Posterior cingulate gyrus (tissue), 11 donors: Measurements from ENCODE around the gene HDAC5.
"Not testable (repeated sequence)": the region's sequence is repeated elsewhere in the genome, so short reads cannot be mapped to it uniquely, and the experiment has no call there.

Experiments used
- DNase-seq, 10 donors: peaks; one replicate each; pipeline versions ENCODE4 v3.0.0 to v3.0.0-alpha.2; 2020 to 2021; ENCODE audit warnings: mixed read lengths in 3 of 10
- intact Hi-C: fragments of 100-400 bp; cut with DNase I; formaldehyde crosslinking; loops from one replicate; pipeline ENCODE4 v1.15.1; 2023

The HDAC5 gene

GRCh38 chr17:44134752-44135568 lies 11.5 kb upstream of the HDAC5 start:
- peak in 2 of 10 donors; percentile 33 to 50 for DNase-seq
- intact Hi-C loops = no loop called here

- peak in 2 of 10 donors; percentile 3 to 49 for DNase-seq
- intact Hi-C loops = no loop called here
Observed at GRCh38 chr17:44133918-44134476, 10.6 kb upstream of the HDAC5 start.

- intact Hi-C loops = no loop called here
- peak in 1 of 10 donors; percentile 3 for DNase-seq
Observed at GRCh38 chr17:44132275-44132821, 8.9 kb upstream of the HDAC5 start.

GRCh38 chr17:44131372-44131771 lies 7.9 kb upstream of the HDAC5 start:
- intact Hi-C loops = not testable (repeated sequence)
- peak in 2 of 10 donors; percentile 6 to 7 for DNase-seq

GRCh38 chr17:44130693-44131349 lies 7.4 kb upstream of the HDAC5 start:
- DNase-seq = peak in 1 of 10 donors; percentile 1

GRCh38 chr17:44128383-44128782 lies 4.9 kb upstream of the HDAC5 start:
- no peak for DNase-seq
- intact Hi-C loops = loop anchor here (10.0 kb wide), 1 partner anchor 196 kb away; the partner anchor contains the start of gene SLC25A39

More at GRCh38 chr17:44130693-44131349, 7.4 kb upstream of the HDAC5 start:
- intact Hi-C loops = no loop called here

- DNase-seq = no peak
- intact Hi-C loops = loop anchor here (2.0 to 10.0 kb wide), 2 partner anchors 17 to 201 kb away; partner anchors contain the start of genes HROB and SLC25A39
Observed at GRCh38 chr17:44124118-44124438, 637 bp upstream of the HDAC5 start.

GRCh38 chr17:44122816-44123355 lies 555 bp downstream of the HDAC5 start:
- intact Hi-C loops = loop anchor here (1.0 to 10.0 kb wide), 3 partner anchors 12 to 202 kb away; partner anchors contain the start of genes G6PC3 and SLC25A39
- DNase-seq = peak in 3 of 10 donors; percentile 70 to 87 (median 77)

- intact Hi-C loops = loop anchor here (2.0 to 10.0 kb wide), 2 partner anchors 51 to 203 kb away; partner anchors contain the start of genes G6PC3 and SLC25A39
- peak in 2 of 10 donors; percentile 33 to 65 for DNase-seq
Observed at GRCh38 chr17:44121997-44122815, 1.2 kb downstream of the HDAC5 start.

GRCh38 chr17:44120851-44121605 lies 2.4 kb downstream of the HDAC5 start:
- DNase-seq = no peak

GRCh38 chr17:44120281-44120680 lies 3.2 kb downstream of the HDAC5 start:
- DNase-seq = not testable (repeated sequence)
- intact Hi-C loops = loop anchor here (10.0 kb wide), 1 partner anchor 205 kb away; the partner anchor contains the start of gene SLC25A39

More at GRCh38 chr17:44120851-44121605, 2.4 kb downstream of the HDAC5 start:
- intact Hi-C loops = loop anchor here (10.0 kb wide), 1 partner anchor 204 kb away; the partner anchor contains the start of gene SLC25A39

- intact Hi-C loops = loop anchor here (10.0 kb wide), 1 partner anchor 205 kb away; the partner anchor contains the start of gene SLC25A39
- DNase-seq = no peak
Observed at GRCh38 chr17:44119798-44120197, 3.6 kb downstream of the HDAC5 start.

- DNase-seq = no peak
- intact Hi-C loops = no loop called here
Observed at GRCh38 chr17:44119062-44119461, 4.4 kb downstream of the HDAC5 start.

GRCh38 chr17:44118427-44119050 lies 4.9 kb downstream of the HDAC5 start:
- no peak for DNase-seq
- intact Hi-C loops = no loop called here

- intact Hi-C loops = no loop called here
- peak in 1 of 10 donors; percentile 71 for DNase-seq
Observed at GRCh38 chr17:44117351-44117750, 6.1 kb downstream of the HDAC5 start.

GRCh38 chr17:44115585-44116415 lies 7.6 kb downstream of the HDAC5 start:
- intact Hi-C loops = no loop called here
- DNase-seq = peak in 5 of 10 donors; percentile 39 to 91 (median 83)
